Mucosa of descending colon (tissue), 3 donors: ENCODE data around the gene C2orf49. TPM values are rescaled to one million over a fixed set of nuclear protein-coding genes. Genes with fewer than 3 reads are reported as not detected.

Experiments
- ATAC-seq: fragments of 200-7000 bp; cut with Tn5 transposase; one replicate; pipeline ENCODE4 v1.9.1; 2020; ENCODE audit warnings: mild to moderate bottlenecking, moderate library complexity
- DNase-seq, 3 donors: peaks; one replicate each; pipeline ENCODE4 v3.0.0-alpha.2; 2020
- H3K36me3 ChIP-seq: fragments of 200-600 bp; one replicate; pipeline ENCODE4 v1.8.0; 2021; ENCODE audit warnings: low read depth, mild to moderate bottlenecking
- H3K4me1 ChIP-seq: fragments of 200-600 bp; one replicate; pipeline ENCODE4 v1.8.0; 2021; ENCODE audit warnings: low read depth, mild to moderate bottlenecking
- H3K4me3 ChIP-seq: fragments of 200-600 bp; one replicate; pipeline ENCODE4 v1.8.0; 2021; ENCODE audit warnings: mild to moderate bottlenecking
- H3K9me3 ChIP-seq: fragments of 200-600 bp; one replicate; pipeline ENCODE4 v1.8.0; 2021; ENCODE audit warnings: mild to moderate bottlenecking
- intact Hi-C, 2 donors: fragments of 100-400 bp; cut with DNase I in 1 of 2; cut with micrococcal nuclease in 1 of 2; formaldehyde crosslinking; loops; one replicate each; pipeline versions ENCODE4 v1.11.0 to v1.11.1; 2022; cut with DNase I, micrococcal nuclease
- total RNA-seq, 3 donors: library from RNA; stranded (reverse); fragmentation: NEBNext Ultra II Directional in 2 of 3; extraction: Animal tissue kit (Norgen Biotek cat#: 25700) in 2 of 3; gene quantifications; one replicate each; pipeline versions ENCODE4 v1.2.1 to v1.2.4, GENCODE V29; 2021 to 2023
- TF ChIP-seq, protein P1 (sequence below): fragments of 200-600 bp; IDR thresholded peaks from one replicate; pipeline ENCODE4 v1.8.0; 2022; ENCODE audit warnings: antibody characterized with exemption, mild to moderate bottlenecking
- donor health status: DM: no; HTN: no; CAD: no; lungs with moderate emphysema.
- donor health status: DM: no; HTN: no; CAD: no.
- donor health status: DM: no; HTN: yes; CAD: no.

C2orf49 gene
- total RNA-seq, 3 donors from 2014 or later: 11.0 to 21.0 (median 11.6) TPM

DNA sequence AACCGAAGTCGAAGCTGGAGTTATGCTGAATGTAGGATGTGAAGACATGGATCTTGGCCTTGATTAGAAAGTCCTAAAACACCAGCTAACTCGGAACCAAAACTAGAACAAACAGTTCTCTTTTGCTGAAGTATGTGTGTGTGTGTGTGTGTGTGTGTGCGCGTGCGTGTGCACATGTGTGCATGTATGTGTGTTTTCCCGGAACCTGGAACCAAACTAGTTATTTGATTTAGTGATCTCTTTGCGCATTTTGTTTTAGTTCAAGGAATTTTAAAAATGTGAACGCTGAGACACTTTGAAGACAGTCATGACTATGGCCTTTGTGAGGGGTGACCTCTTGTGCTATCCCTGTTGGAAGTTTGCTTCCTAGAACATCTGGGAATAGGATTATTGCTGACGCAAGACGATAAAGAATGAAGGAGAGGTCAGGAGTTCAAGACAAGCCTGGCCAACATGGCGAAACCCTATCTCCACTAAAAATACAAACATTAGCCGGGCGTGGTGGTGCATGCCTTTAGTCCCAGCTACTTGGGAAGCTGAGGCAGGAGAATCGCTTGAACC, 37.7 kb downstream of the C2orf49 start:
- TF ChIP-seq, protein P1, sequence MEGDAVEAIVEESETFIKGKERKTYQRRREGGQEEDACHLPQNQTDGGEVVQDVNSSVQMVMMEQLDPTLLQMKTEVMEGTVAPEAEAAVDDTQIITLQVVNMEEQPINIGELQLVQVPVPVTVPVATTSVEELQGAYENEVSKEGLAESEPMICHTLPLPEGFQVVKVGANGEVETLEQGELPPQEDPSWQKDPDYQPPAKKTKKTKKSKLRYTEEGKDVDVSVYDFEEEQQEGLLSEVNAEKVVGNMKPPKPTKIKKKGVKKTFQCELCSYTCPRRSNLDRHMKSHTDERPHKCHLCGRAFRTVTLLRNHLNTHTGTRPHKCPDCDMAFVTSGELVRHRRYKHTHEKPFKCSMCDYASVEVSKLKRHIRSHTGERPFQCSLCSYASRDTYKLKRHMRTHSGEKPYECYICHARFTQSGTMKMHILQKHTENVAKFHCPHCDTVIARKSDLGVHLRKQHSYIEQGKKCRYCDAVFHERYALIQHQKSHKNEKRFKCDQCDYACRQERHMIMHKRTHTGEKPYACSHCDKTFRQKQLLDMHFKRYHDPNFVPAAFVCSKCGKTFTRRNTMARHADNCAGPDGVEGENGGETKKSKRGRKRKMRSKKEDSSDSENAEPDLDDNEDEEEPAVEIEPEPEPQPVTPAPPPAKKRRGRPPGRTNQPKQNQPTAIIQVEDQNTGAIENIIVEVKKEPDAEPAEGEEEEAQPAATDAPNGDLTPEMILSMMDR: no peak
- H3K4me1 ChIP-seq: peaks cover 5% of the 10 kb centered on the region
- H3K4me3 ChIP-seq: no peak overlapping the region
- intact Hi-C loops: no loop called here
- ATAC-seq (no peak), DNase-seq (no peak)
- H3K9me3 ChIP-seq: no peaks in the 10 kb centered on the region
- no peaks in the 10 kb centered on the region for H3K36me3 ChIP-seq

DNA sequence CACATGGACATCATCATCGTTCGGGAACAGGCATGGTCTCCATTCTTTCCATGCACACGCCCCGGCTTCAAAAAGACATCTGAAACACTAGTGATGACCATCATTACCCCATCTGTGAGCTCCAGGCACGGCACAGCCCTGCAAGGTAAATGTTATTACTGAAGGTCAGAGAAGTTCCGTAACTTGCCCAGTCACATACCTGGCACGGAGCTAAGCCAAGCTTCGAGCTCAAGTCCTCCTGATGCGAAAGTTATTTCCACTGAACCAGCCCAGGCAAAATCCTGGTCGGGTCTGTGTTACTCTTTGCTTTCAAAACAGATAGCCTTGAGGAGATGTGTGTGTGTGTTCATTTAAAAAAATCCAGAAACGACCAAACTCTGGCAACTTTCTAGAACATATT, 38.7 kb downstream of the C2orf49 start:
- H3K4me1 ChIP-seq: peaks cover 9% of the 10 kb centered on the region
- no peaks in the 10 kb centered on the region for H3K36me3 ChIP-seq
- ATAC-seq (no peak), DNase-seq (no peak)
- no peaks in the 10 kb centered on the region for H3K9me3 ChIP-seq
- no peak overlapping the region for H3K4me3 ChIP-seq
- TF ChIP-seq, protein P1: no peak
- intact Hi-C loops: no loop called here

DNA sequence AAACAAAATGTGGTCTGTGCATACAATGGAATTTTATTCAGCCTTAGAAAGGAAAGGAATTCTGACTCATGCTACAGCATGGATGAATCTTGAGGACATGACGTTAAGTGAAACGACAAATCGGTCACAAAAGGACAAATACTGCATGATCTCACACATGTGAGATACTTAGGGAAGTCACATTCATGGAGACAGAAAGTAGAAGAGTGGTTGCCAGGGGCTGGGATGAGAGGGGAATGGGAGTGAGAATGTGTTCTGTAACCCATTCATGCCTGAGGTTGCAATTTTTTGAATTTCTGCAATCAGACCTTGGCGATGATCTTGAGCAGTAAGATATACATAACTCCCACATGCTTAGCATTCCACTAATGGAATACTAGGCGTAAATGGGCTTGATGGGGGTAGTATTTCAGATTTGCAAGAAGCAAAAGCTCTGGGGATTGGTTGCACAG, 39.5 kb downstream of the C2orf49 start:
- Histone ChIP-seq H3K4me3 (no peak overlapping the region), H3K36me3 (no peaks in the 10 kb centered on the region), H3K9me3 (no peaks in the 10 kb centered on the region), H3K4me1 (peaks cover 9% of the 10 kb centered on the region)
- intact Hi-C loops: no loop called here
- ATAC-seq (no peak), DNase-seq (no peak)
- TF ChIP-seq, protein P1: no peak

DNA sequence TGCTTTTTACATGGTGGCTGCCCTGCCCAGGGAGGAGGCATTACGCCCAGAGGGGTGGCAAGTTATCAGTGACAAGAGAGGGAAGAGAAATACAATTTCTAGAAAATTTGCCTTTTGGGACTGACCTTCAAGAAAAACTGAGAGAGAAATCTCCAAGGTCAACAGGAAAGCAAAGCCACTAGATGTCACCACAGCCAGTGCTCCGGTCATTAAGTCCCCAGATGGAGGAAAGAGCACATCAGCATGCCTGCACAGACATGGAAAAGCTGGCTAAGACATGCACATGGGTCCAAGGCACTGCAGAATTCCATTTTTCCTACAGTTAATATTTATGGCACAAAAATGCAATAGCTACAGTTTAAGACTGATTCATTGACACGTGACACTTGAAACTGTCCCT, 40.5 kb downstream of the C2orf49 start:
- no peak for DNase-seq
- H3K36me3 ChIP-seq: no peaks in the 10 kb centered on the region
- no peak for ATAC-seq
- TF ChIP-seq, protein P1: no peak
- intact Hi-C loops: no loop called here
- H3K9me3 ChIP-seq: no peaks in the 10 kb centered on the region
- no peak overlapping the region for H3K4me3 ChIP-seq
- H3K4me1 ChIP-seq: peaks cover 9% of the 10 kb centered on the region

DNA sequence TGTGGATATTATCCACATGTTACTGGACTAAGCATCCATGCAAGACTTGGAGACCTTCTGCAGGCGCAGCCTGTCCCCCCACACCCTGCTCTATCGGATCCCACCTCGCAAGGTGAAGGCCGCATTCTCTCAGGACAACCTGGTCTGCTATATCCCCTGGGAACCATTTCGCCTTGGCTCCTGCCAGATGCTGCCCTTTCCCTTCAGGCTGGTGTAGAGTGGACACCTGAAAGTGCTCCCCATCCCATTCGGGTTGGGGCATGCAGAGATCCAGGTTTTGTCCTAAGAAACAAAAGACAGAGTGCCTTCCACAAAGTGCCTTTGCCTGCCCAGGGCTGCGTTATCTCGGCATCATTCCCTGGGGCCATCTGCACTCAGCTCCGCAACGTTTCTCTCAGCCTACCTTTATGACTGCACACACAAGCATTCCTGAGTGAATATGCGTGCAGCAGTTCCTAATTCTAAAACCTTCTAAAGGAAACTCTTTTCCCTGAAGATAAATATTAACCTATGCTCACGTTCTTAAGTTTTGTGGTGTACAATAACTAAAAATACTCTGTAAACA, 41.0 kb downstream of the C2orf49 start:
- intact Hi-C loops: no loop called here
- Histone ChIP-seq H3K9me3 (no peaks in the 10 kb centered on the region), H3K36me3 (no peaks in the 10 kb centered on the region), H3K4me3 (no peak overlapping the region), H3K4me1 (peaks cover 9% of the 10 kb centered on the region)
- TF ChIP-seq, protein P1: no peak
- ATAC-seq (no peak), DNase-seq (no peak)
